ENCODE measurements around the gene UBLCP1.
"Not testable (repeated sequence)": the region's sequence is repeated elsewhere in the genome, so short reads cannot be mapped to it uniquely, and the experiment has no call there.

UBLCP1 gene

GRCh38 chr5:159262859-159263568 is at the start of gene UBLCP1:
TSS of gene UBLCP1 (plus strand) at chr5:159263290. CDS start at chr5:159268916, 5,626 bp downstream.
- peak; percentile 82 to 87 for DNase-seq

GRCh38 chr5:159214486-159215271 is 48.4 kb upstream of the UBLCP1 start:
- no peak for DNase-seq

- DNase-seq: no peak
Measured at GRCh38 chr5:159215886-159216285, 47.2 kb upstream of the UBLCP1 start.

GRCh38 chr5:159216454-159216853 is 46.6 kb upstream of the UBLCP1 start:
- no peak for DNase-seq

GRCh38 chr5:159217236-159217635 is 45.9 kb upstream of the UBLCP1 start:
- DNase-seq: no peak

- DNase-seq: no peak
Measured at GRCh38 chr5:159218595-159219023, 44.5 kb upstream of the UBLCP1 start.

GRCh38 chr5:159220206-159220605 is 42.9 kb upstream of the UBLCP1 start:
- no peak for DNase-seq

- no peak for DNase-seq
Measured at GRCh38 chr5:159223469-159223868, 39.6 kb upstream of the UBLCP1 start.

- no peak for DNase-seq
Measured at GRCh38 chr5:159224471-159224870, 38.6 kb upstream of the UBLCP1 start.

- no peak for DNase-seq
Measured at GRCh38 chr5:159226451-159226850, 36.6 kb upstream of the UBLCP1 start.

- DNase-seq: no peak
Measured at GRCh38 chr5:159227452-159227851, 35.6 kb upstream of the UBLCP1 start.

- DNase-seq: not testable (repeated sequence)
Measured at GRCh38 chr5:159228097-159228496, 35.0 kb upstream of the UBLCP1 start.

GRCh38 chr5:159230657-159231056 is 32.4 kb upstream of the UBLCP1 start:
- no peak for DNase-seq

GRCh38 chr5:159231167-159231566 is 31.9 kb upstream of the UBLCP1 start:
- no peak for DNase-seq

GRCh38 chr5:159235871-159236520 is 27.1 kb upstream of the UBLCP1 start:
- not testable (repeated sequence) for DNase-seq

GRCh38 chr5:159240301-159240870 is 22.7 kb upstream of the UBLCP1 start:
- DNase-seq: no peak

GRCh38 chr5:159241946-159242552 is 21.0 kb upstream of the UBLCP1 start:
- peak in 1 of 2 donors; percentile 4 for DNase-seq

GRCh38 chr5:159242656-159243055 is 20.4 kb upstream of the UBLCP1 start:
- DNase-seq: no peak

GRCh38 chr5:159243385-159243784 is 19.7 kb upstream of the UBLCP1 start:
- DNase-seq: no peak

- DNase-seq: no peak
Measured at GRCh38 chr5:159244163-159244562, 18.9 kb upstream of the UBLCP1 start.

GRCh38 chr5:159244890-159245289 is 18.2 kb upstream of the UBLCP1 start:
- DNase-seq: no peak

GRCh38 chr5:159249158-159249557 is 13.9 kb upstream of the UBLCP1 start:
- no peak for DNase-seq

GRCh38 chr5:159252195-159252594 is 10.9 kb upstream of the UBLCP1 start:
- no peak for DNase-seq

Measured in CD4-positive, alpha-beta T cell treated with Interferon alpha-2 for 1 hour (primary cell).